C4-2B (cell line): ENCODE data around the gene WDR88.
"Not testable (repeated sequence)": the region's sequence is repeated elsewhere in the genome, so short reads cannot be mapped to it uniquely, and the experiment has no call there.

Experiments used
- ZFX ChIP-seq: fragments of 450-650 bp; IDR thresholded peaks from 2 replicates; pipeline ENCODE4 v1.6.1; 2017
- TF ChIP-seq, protein P1 (sequence below): fragments of 450-650 bp; conservative IDR thresholded peaks from 2 replicates; pipeline ENCODE4 v1.5.1; 2017; ENCODE audit warnings: mild to moderate bottlenecking

GRCh38 chr19:33126712-33127111, 5.2 kb upstream of the WDR88 start:
- TF ChIP-seq, protein P1, sequence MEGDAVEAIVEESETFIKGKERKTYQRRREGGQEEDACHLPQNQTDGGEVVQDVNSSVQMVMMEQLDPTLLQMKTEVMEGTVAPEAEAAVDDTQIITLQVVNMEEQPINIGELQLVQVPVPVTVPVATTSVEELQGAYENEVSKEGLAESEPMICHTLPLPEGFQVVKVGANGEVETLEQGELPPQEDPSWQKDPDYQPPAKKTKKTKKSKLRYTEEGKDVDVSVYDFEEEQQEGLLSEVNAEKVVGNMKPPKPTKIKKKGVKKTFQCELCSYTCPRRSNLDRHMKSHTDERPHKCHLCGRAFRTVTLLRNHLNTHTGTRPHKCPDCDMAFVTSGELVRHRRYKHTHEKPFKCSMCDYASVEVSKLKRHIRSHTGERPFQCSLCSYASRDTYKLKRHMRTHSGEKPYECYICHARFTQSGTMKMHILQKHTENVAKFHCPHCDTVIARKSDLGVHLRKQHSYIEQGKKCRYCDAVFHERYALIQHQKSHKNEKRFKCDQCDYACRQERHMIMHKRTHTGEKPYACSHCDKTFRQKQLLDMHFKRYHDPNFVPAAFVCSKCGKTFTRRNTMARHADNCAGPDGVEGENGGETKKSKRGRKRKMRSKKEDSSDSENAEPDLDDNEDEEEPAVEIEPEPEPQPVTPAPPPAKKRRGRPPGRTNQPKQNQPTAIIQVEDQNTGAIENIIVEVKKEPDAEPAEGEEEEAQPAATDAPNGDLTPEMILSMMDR: not testable (repeated sequence)
- TF ChIP-seq ZFX: not testable (repeated sequence)
